Prostate gland (tissue), 2 donors: Measurements from ENCODE around the gene LSAMP.

Experiments
- CTCF ChIP-seq, 4 experiments: fragments of 200-600 bp in 2 of 4; fragments of 450-650 bp in 2 of 4; sonication (generic) in 2 of 4; IDR thresholded peaks; 1 replicate in 3 of 4; 2 replicates in 1 of 4; pipeline ENCODE4 v1.5.1; 2016 to 2019; ENCODE audit warnings: antibody characterized with exemption in 4 of 4, mild to moderate bottlenecking in 2 of 4, moderate library complexity in 2 of 4
- POLR2A ChIP-seq: fragments of 450-650 bp; IDR thresholded peaks from one replicate; pipeline ENCODE4 v1.6.1; 2016; ENCODE audit warnings: antibody characterized with exemption, mild to moderate bottlenecking

- no peak for TF ChIP-seq CTCF (IDR thresholded peaks at IDR 0.05)
- TF ChIP-seq POLR2A, result no peak
These were observed 612.2 kb downstream of the LSAMP start for GRCh38 chr3:115833074-115833473.
